ENCODE measurements around the gene CARD11.

CARD11 gene

GRCh38 chr7:2943851-2944601 is 99.6 kb downstream of the CARD11 start:
- Histone ChIP-seq H3K14ac (ENCODE audit: low read length) (no peak overlapping the region), H3K18ac (ENCODE audit: low read length) (no peak overlapping the region), H3K4ac (ENCODE audit: low read depth, low read length) (no peak overlapping the region), H2BK12ac (ENCODE audit: low read length) (no peak overlapping the region), H2BK120ac (ENCODE audit: insufficient read depth, low read length, poor library complexity) (no peak overlapping the region), H4K8ac (ENCODE audit: low read depth, low read length) (no peak overlapping the region), H3K9me3 (ENCODE audit: insufficient read depth, low read depth, low read length) (no peaks in the 10 kb centered on the region), H4K91ac (ENCODE audit: low read depth, low read length) (no peak overlapping the region), H2AFZ (ENCODE audit: insufficient read depth, low read length, poor library complexity) (no peak overlapping the region), H4K12ac (ENCODE audit: low read depth, low read length) (no peak overlapping the region), H3K9ac (ENCODE audit: low read length) (no peak overlapping the region), H3K27me3 (ENCODE audit: insufficient read depth, low read length) (no peaks in the 10 kb centered on the region), H2BK5ac (ENCODE audit: low read depth, low read length, poor library complexity) (no peak overlapping the region), H3K79me1 (ENCODE audit: low read length) (no peaks in the 10 kb centered on the region), H3K23ac (ENCODE audit: low read length) (no peak overlapping the region), H3K4me3 (ENCODE audit: low read depth, low read length) (no peak overlapping the region), H3K36me3 (ENCODE audit: control insufficient read depth in 1 of 2, insufficient read depth in 2 of 2, low read length in 2 of 2) (no peaks in the 10 kb centered on the region), H3K4me2 (ENCODE audit: low read length) (no peak overlapping the region), H2AK5ac (ENCODE audit: low read length) (no peak overlapping the region), H3K4me1 (ENCODE audit: control insufficient read depth in 1 of 2, insufficient read depth in 2 of 2, low read length in 2 of 2) (no peaks in the 10 kb centered on the region), H3K27ac (ENCODE audit: low read depth, low read length) (no peak overlapping the region), H3K79me2 (ENCODE audit: control insufficient read depth, insufficient read depth, low read length, poor library complexity) (no peaks in the 10 kb centered on the region)
- no CpG with 5 or more reads among the region's 35 CpGs for WGBS (ENCODE audit: extremely low coverage, insufficient coverage, insufficient read length)
- no peak for DNase-seq

GRCh38 chr7:2941216-2941859 is 102.3 kb downstream of the CARD11 start:
- Histone ChIP-seq H2BK5ac (ENCODE audit: low read depth, low read length, poor library complexity) (no peak overlapping the region), H3K79me1 (ENCODE audit: low read length) (no peaks in the 10 kb centered on the region), H2AK5ac (ENCODE audit: low read length) (no peak overlapping the region), H3K9me3 (ENCODE audit: insufficient read depth, low read depth, low read length) (no peaks in the 10 kb centered on the region), H3K9ac (ENCODE audit: low read length) (no peak overlapping the region), H3K23ac (ENCODE audit: low read length) (no peak overlapping the region), H3K27ac (ENCODE audit: low read depth, low read length) (no peak overlapping the region), H3K4me2 (ENCODE audit: low read length) (no peak overlapping the region), H2BK12ac (ENCODE audit: low read length) (no peak overlapping the region), H4K8ac (ENCODE audit: low read depth, low read length) (no peak overlapping the region), H3K4me1 (ENCODE audit: control insufficient read depth in 1 of 2, insufficient read depth in 2 of 2, low read length in 2 of 2) (no peaks in the 10 kb centered on the region), H2BK120ac (ENCODE audit: insufficient read depth, low read length, poor library complexity) (no peak overlapping the region), H3K79me2 (ENCODE audit: control insufficient read depth, insufficient read depth, low read length, poor library complexity) (no peaks in the 10 kb centered on the region), H3K4me3 (ENCODE audit: low read depth, low read length) (no peak overlapping the region), H3K27me3 (ENCODE audit: insufficient read depth, low read length) (no peaks in the 10 kb centered on the region), H3K14ac (ENCODE audit: low read length) (no peak overlapping the region), H3K36me3 (ENCODE audit: control insufficient read depth in 1 of 2, insufficient read depth in 2 of 2, low read length in 2 of 2) (no peaks in the 10 kb centered on the region), H4K12ac (ENCODE audit: low read depth, low read length) (no peak overlapping the region), H3K18ac (ENCODE audit: low read length) (no peak overlapping the region), H3K4ac (ENCODE audit: low read depth, low read length) (no peak overlapping the region), H2AFZ (ENCODE audit: insufficient read depth, low read length, poor library complexity) (no peak overlapping the region), H4K91ac (ENCODE audit: low read depth, low read length) (no peak overlapping the region)
- DNase-seq = no peak
- WGBS (ENCODE audit: extremely low coverage, insufficient coverage, insufficient read length) = no CpG with 5 or more reads among the region's 12 CpGs

GRCh38 chr7:2940466-2940865 is 103.2 kb downstream of the CARD11 start:
- Histone ChIP-seq H3K4ac (ENCODE audit: low read depth, low read length) (no peak overlapping the region), H3K4me1 (ENCODE audit: control insufficient read depth in 1 of 2, insufficient read depth in 2 of 2, low read length in 2 of 2) (no peaks in the 10 kb centered on the region), H3K9me3 (ENCODE audit: insufficient read depth, low read depth, low read length) (no peaks in the 10 kb centered on the region), H3K79me2 (ENCODE audit: control insufficient read depth, insufficient read depth, low read length, poor library complexity) (no peaks in the 10 kb centered on the region), H2AFZ (ENCODE audit: insufficient read depth, low read length, poor library complexity) (no peak overlapping the region), H3K18ac (ENCODE audit: low read length) (no peak overlapping the region), H2BK12ac (ENCODE audit: low read length) (no peak overlapping the region), H3K79me1 (ENCODE audit: low read length) (no peaks in the 10 kb centered on the region), H2AK5ac (ENCODE audit: low read length) (no peak overlapping the region), H3K36me3 (ENCODE audit: control insufficient read depth in 1 of 2, insufficient read depth in 2 of 2, low read length in 2 of 2) (no peaks in the 10 kb centered on the region), H3K9ac (ENCODE audit: low read length) (no peak overlapping the region), H4K12ac (ENCODE audit: low read depth, low read length) (no peak overlapping the region), H3K23ac (ENCODE audit: low read length) (no peak overlapping the region), H2BK120ac (ENCODE audit: insufficient read depth, low read length, poor library complexity) (no peak overlapping the region), H3K4me2 (ENCODE audit: low read length) (no peak overlapping the region), H4K91ac (ENCODE audit: low read depth, low read length) (no peak overlapping the region), H3K27ac (ENCODE audit: low read depth, low read length) (no peak overlapping the region), H3K4me3 (ENCODE audit: low read depth, low read length) (no peak overlapping the region), H3K27me3 (ENCODE audit: insufficient read depth, low read length) (no peaks in the 10 kb centered on the region), H4K8ac (ENCODE audit: low read depth, low read length) (no peak overlapping the region), H2BK5ac (ENCODE audit: low read depth, low read length, poor library complexity) (no peak overlapping the region), H3K14ac (ENCODE audit: low read length) (no peak overlapping the region)
- DNase-seq = no peak

GRCh38 chr7:2939193-2939885 is 104.3 kb downstream of the CARD11 start:
- no peak overlapping the region for H3K4ac ChIP-seq (ENCODE audit: low read depth, low read length)
- no peaks in the 10 kb centered on the region for H3K79me2 ChIP-seq (ENCODE audit: control insufficient read depth, insufficient read depth, low read length, poor library complexity)
- no CpG with 5 or more reads among the region's 13 CpGs for WGBS (ENCODE audit: extremely low coverage, insufficient coverage, insufficient read length)
- H3K18ac ChIP-seq (ENCODE audit: low read length) = no peak overlapping the region
- no peak for DNase-seq
- H3K4me3 ChIP-seq (ENCODE audit: low read depth, low read length) = no peak overlapping the region
- H3K36me3 ChIP-seq (ENCODE audit: control insufficient read depth in 1 of 2, insufficient read depth in 2 of 2, low read length in 2 of 2) = no peaks in the 10 kb centered on the region
- no peak overlapping the region for H2BK5ac ChIP-seq (ENCODE audit: low read depth, low read length, poor library complexity)
- H3K27me3 ChIP-seq (ENCODE audit: insufficient read depth, low read length) = no peaks in the 10 kb centered on the region
- no peak overlapping the region for H3K27ac ChIP-seq (ENCODE audit: low read depth, low read length)
- H3K4me1 ChIP-seq (ENCODE audit: control insufficient read depth in 1 of 2, insufficient read depth in 2 of 2, low read length in 2 of 2) = no peaks in the 10 kb centered on the region
- no peak overlapping the region for H2AFZ ChIP-seq (ENCODE audit: insufficient read depth, low read length, poor library complexity)
- H2BK120ac ChIP-seq (ENCODE audit: insufficient read depth, low read length, poor library complexity) = no peak overlapping the region
- H4K8ac ChIP-seq (ENCODE audit: low read depth, low read length) = no peak overlapping the region
- no peaks in the 10 kb centered on the region for H3K9me3 ChIP-seq (ENCODE audit: insufficient read depth, low read depth, low read length)
- H3K23ac ChIP-seq (ENCODE audit: low read length) = no peak overlapping the region
- no peak overlapping the region for H4K12ac ChIP-seq (ENCODE audit: low read depth, low read length)
- H3K14ac ChIP-seq (ENCODE audit: low read length) = no peak overlapping the region
- H2AK5ac ChIP-seq (ENCODE audit: low read length) = no peak overlapping the region
- H3K79me1 ChIP-seq (ENCODE audit: low read length) = no peaks in the 10 kb centered on the region
- no peak overlapping the region for H4K91ac ChIP-seq (ENCODE audit: low read depth, low read length)
- no peak overlapping the region for H3K9ac ChIP-seq (ENCODE audit: low read length)
- no peak overlapping the region for H2BK12ac ChIP-seq (ENCODE audit: low read length)
- no peak overlapping the region for H3K4me2 ChIP-seq (ENCODE audit: low read length)

Data from trophoblast cell (in vitro differentiated cells and primary cell).